Uterus (tissue), 2 donors: ENCODE measurements around the gene BTNL3.

Source experiments
- POLR2A ChIP-seq, 2 donors: fragments of 450-650 bp; IDR thresholded peaks; one replicate each; pipeline ENCODE4 v1.6.1; 2016; ENCODE audit warnings: antibody characterized with exemption in 2 of 2, mild to moderate bottlenecking in 1 of 2, moderate library complexity in 1 of 2
- TF ChIP-seq, protein P1 (sequence below), 4 experiments: fragments of 200-600 bp in 2 of 4; fragments of 450-650 bp in 2 of 4; sonication (generic) in 2 of 4; IDR thresholded peaks; one replicate each; pipeline ENCODE4 v1.5.1; 2016 to 2019; ENCODE audit warnings: antibody characterized with exemption in 4 of 4, mild to moderate bottlenecking in 2 of 4, moderate library complexity in 1 of 4

DNA sequence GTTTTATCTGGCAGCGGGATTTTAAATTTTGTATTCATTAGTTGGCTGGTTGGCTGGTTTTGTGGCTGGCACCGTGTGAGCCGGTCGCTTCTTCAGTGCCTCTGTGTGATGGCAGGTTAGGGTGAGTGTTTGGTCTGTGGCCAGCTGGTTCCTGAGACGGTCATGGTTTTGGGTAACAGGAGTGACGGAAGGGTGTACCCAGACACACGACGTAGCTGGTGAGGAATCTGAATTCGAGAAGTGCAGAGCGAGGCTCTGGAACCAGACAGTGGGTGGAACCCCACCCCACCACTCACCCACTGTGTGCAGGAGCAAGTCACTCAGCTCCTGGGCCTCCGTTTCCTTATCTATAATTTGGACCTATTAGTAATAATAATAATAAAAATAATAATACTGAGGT is 54.1 kb downstream of the BTNL3 start:
- TF ChIP-seq, protein P1, sequence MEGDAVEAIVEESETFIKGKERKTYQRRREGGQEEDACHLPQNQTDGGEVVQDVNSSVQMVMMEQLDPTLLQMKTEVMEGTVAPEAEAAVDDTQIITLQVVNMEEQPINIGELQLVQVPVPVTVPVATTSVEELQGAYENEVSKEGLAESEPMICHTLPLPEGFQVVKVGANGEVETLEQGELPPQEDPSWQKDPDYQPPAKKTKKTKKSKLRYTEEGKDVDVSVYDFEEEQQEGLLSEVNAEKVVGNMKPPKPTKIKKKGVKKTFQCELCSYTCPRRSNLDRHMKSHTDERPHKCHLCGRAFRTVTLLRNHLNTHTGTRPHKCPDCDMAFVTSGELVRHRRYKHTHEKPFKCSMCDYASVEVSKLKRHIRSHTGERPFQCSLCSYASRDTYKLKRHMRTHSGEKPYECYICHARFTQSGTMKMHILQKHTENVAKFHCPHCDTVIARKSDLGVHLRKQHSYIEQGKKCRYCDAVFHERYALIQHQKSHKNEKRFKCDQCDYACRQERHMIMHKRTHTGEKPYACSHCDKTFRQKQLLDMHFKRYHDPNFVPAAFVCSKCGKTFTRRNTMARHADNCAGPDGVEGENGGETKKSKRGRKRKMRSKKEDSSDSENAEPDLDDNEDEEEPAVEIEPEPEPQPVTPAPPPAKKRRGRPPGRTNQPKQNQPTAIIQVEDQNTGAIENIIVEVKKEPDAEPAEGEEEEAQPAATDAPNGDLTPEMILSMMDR (IDR thresholded peaks at IDR 0.05) = no peak
- no peak for TF ChIP-seq POLR2A (IDR thresholded peaks at IDR 0.05)
